ENCODE data around the gene INTS11. TPM values are rescaled to one million over a fixed set of nuclear protein-coding genes. Genes with fewer than 3 reads are reported as not detected.
A peak's percentile ranks its signal among the peaks of the same experiment; 100 is the strongest.

The INTS11 gene
- total and polyA plus RNA-seq, 2 experiments from 2014 or later = 102 to 161 TPM

- Mint-ChIP-seq H3K4me3 (peak overlapping the region; percentile 78), H3K4me1 (peaks cover 25% of the 10 kb centered on the region), H3K36me3 (ENCODE audit: low read depth) (no peaks in the 10 kb centered on the region), H3K27ac (no peak overlapping the region), H3K9me3 (no peaks in the 10 kb centered on the region), H3K27me3 (ENCODE audit: insufficient read depth, low read depth, poor library complexity) (peaks cover 19% of the 10 kb centered on the region)
- no peaks in the 10 kb centered on the region for H3K36me3 ChIP-seq (ENCODE audit: insufficient read depth)
- DNase-seq (ENCODE audit: low spot score) = peak; percentile 62
- peaks cover 2% of the 10 kb centered on the region for H4K20me1 ChIP-seq (replicated peaks; ENCODE audit: insufficient read depth)
- H3K4me1 ChIP-seq (ENCODE audit: insufficient read depth) = peaks cover 25% of the 10 kb centered on the region
- H3K4me3 ChIP-seq = peak overlapping the region; percentile 63
- no peak overlapping the region for H2AFZ ChIP-seq
- peak overlapping the region; percentile 84 for H3K4me2 ChIP-seq
- no peak for ATAC-seq
- no peak for TF ChIP-seq EZH2 (IDR thresholded peaks at IDR 0.05; ENCODE audit: low read depth, unreplicated experiment)
- no peak for TF ChIP-seq REST (IDR thresholded peaks at IDR 0.05; ENCODE audit: unreplicated experiment)
- peak; percentile 21; the same call in 1 of the 2 replicates for TF ChIP-seq POLR2AphosphoS5 (IDR thresholded peaks at IDR 0.05; ENCODE audit: low read depth)
- TF ChIP-seq CTCF (conservative IDR thresholded peaks at IDR 0.05; ENCODE audit: low read depth in 2 of 2) = no peak
- no peak for TF ChIP-seq EZH2phosphoT487 (IDR thresholded peaks at IDR 0.05; ENCODE audit: unreplicated experiment)
- H3K27me3 ChIP-seq (ENCODE audit: insufficient read depth) = peaks cover 9% of the 10 kb centered on the region
- peaks cover 14% of the 10 kb centered on the region for H3K79me2 ChIP-seq (replicated peaks; ENCODE audit: insufficient read depth)
- no peak overlapping the region for H3K27ac ChIP-seq (ENCODE audit: low read depth)
- H3K9me2 ChIP-seq (ENCODE audit: insufficient read depth) = no peaks in the 10 kb centered on the region
- peaks cover 24% of the 10 kb centered on the region for H3F3A ChIP-seq (replicated peaks; ENCODE audit: low read depth)
These were observed 24.2 kb upstream of the INTS11 start for GRCh38 chr1:1348420-1349255.

GRCh38 chr1:1347663-1348419 lies 23.4 kb upstream of the INTS11 start:
- peaks cover 12% of the 10 kb centered on the region for H3K27me3 Mint-ChIP-seq (ENCODE audit: insufficient read depth, low read depth, poor library complexity)
- DNase-seq (ENCODE audit: low spot score) (no peak), ATAC-seq (peak; percentile 72)
- TF ChIP-seq ZNF114 (CRISPR knock-in tag; IDR thresholded peaks at IDR 0.05) = no peak
- TF ChIP-seq JUNB (IDR thresholded peaks at IDR 0.05; ENCODE audit: unreplicated experiment) = no peak
- no peak for TF ChIP-seq NANOG (IDR thresholded peaks at IDR 0.05; ENCODE audit: borderline replicate concordance)
- no peak for TF ChIP-seq STAT1 (IDR thresholded peaks at IDR 0.05; ENCODE audit: unreplicated experiment)
- no peak for TF ChIP-seq CREB1 (CRISPR knock-in tag; IDR thresholded peaks at IDR 0.05; ENCODE audit: low read depth)
- TF ChIP-seq ETS1 (IDR thresholded peaks at IDR 0.05) = no peak
- no peak for TF ChIP-seq POLR2AphosphoS5 (IDR thresholded peaks at IDR 0.05; ENCODE audit: low read depth)
- TF ChIP-seq REST (IDR thresholded peaks at IDR 0.05; ENCODE audit: unreplicated experiment) = no peak

More at GRCh38 chr1:1347663-1348419, 23.4 kb upstream of the INTS11 start:
- no peaks in the 10 kb centered on the region for H3K36me3 ChIP-seq (ENCODE audit: insufficient read depth)
- H3K4me2 ChIP-seq = peak overlapping the region; percentile 84
- Mint-ChIP-seq H3K27ac (no peak overlapping the region), H3K36me3 (ENCODE audit: low read depth) (no peaks in the 10 kb centered on the region; the same call in 2 of the 3 replicates), H3K9me3 (no peaks in the 10 kb centered on the region), H3K4me1 (peaks cover 22% of the 10 kb centered on the region), H3K4me3 (peak overlapping the region; percentile 78)
- peaks cover under 1% of the 10 kb centered on the region; the same call in 1 of the 2 replicates for H3K27me3 ChIP-seq (ENCODE audit: insufficient read depth)
- no peaks in the 10 kb centered on the region for H3K9me2 ChIP-seq (ENCODE audit: insufficient read depth)
- no peak overlapping the region for H2AFZ ChIP-seq
- H3K27ac ChIP-seq (ENCODE audit: low read depth) = no peak overlapping the region
- H4K20me1 ChIP-seq (replicated peaks; ENCODE audit: insufficient read depth) = peaks cover 3% of the 10 kb centered on the region
- H3K4me3 ChIP-seq = peak overlapping the region; percentile 63
- H3K79me2 ChIP-seq (replicated peaks; ENCODE audit: insufficient read depth) = peaks cover 14% of the 10 kb centered on the region
- H3F3A ChIP-seq (replicated peaks; ENCODE audit: low read depth) = peaks cover 17% of the 10 kb centered on the region
- H3K4me1 ChIP-seq (ENCODE audit: insufficient read depth) = peaks cover 17% of the 10 kb centered on the region; the same call in 1 of the 2 replicates

Measured in GM23338 (cell line).